IPS-11a (cell line): ENCODE data around the gene ROMO1.
"Not testable (repeated sequence)": the region's sequence is repeated elsewhere in the genome, so short reads cannot be mapped to it uniquely, and the experiment has no call there.

ENCODE experiments used
- H3K4me3 ChIP-seq: one replicate; pipeline ENCODE4 v1.5.1; 2013; ENCODE audit warnings: low read depth, low read length, control low read depth

ROMO1 gene

GRCh38 chr20:35710039-35710438 lies 10.8 kb downstream of the ROMO1 start:
- H3K4me3 ChIP-seq, result no peak overlapping the region

GRCh38 chr20:35710884-35711587 lies 11.8 kb downstream of the ROMO1 start:
- no peak overlapping the region for H3K4me3 ChIP-seq

- H3K4me3 ChIP-seq, result no peak overlapping the region
Measured at GRCh38 chr20:35711588-35712209, 12.5 kb downstream of the ROMO1 start.

- not testable (repeated sequence) for H3K4me3 ChIP-seq
Measured at GRCh38 chr20:35713120-35713519, 13.9 kb downstream of the ROMO1 start.

- no peak overlapping the region for H3K4me3 ChIP-seq
Measured at GRCh38 chr20:35714127-35714526, 14.9 kb downstream of the ROMO1 start.

GRCh38 chr20:35715652-35716051 lies 16.4 kb downstream of the ROMO1 start:
- no peak overlapping the region for H3K4me3 ChIP-seq

GRCh38 chr20:35716330-35716729 lies 17.1 kb downstream of the ROMO1 start:
- no peak overlapping the region for H3K4me3 ChIP-seq

- H3K4me3 ChIP-seq, result not testable (repeated sequence)
Measured at GRCh38 chr20:35718321-35718720, 19.1 kb downstream of the ROMO1 start.

GRCh38 chr20:35718972-35719635 lies 19.9 kb downstream of the ROMO1 start:
- no peak overlapping the region for H3K4me3 ChIP-seq

- H3K4me3 ChIP-seq, result no peak overlapping the region
Measured at GRCh38 chr20:35719717-35720116, 20.5 kb downstream of the ROMO1 start.

- no peak overlapping the region for H3K4me3 ChIP-seq
Measured at GRCh38 chr20:35720165-35721123, 21.2 kb downstream of the ROMO1 start.

GRCh38 chr20:35721219-35721618 lies 22.0 kb downstream of the ROMO1 start:
- no peak overlapping the region for H3K4me3 ChIP-seq

GRCh38 chr20:35721621-35722020 lies 22.4 kb downstream of the ROMO1 start:
- no peak overlapping the region for H3K4me3 ChIP-seq

- H3K4me3 ChIP-seq, result not testable (repeated sequence)
Measured at GRCh38 chr20:35723275-35723639, 24.1 kb downstream of the ROMO1 start.

GRCh38 chr20:35723652-35724320 lies 24.6 kb downstream of the ROMO1 start:
- H3K4me3 ChIP-seq, result not testable (repeated sequence)

- H3K4me3 ChIP-seq, result no peak overlapping the region
Measured at GRCh38 chr20:35724321-35725230, 25.4 kb downstream of the ROMO1 start.

GRCh38 chr20:35726842-35727711 lies 27.9 kb downstream of the ROMO1 start:
- H3K4me3 ChIP-seq, result no peak overlapping the region

GRCh38 chr20:35729283-35729807 lies 30.1 kb downstream of the ROMO1 start:
- H3K4me3 ChIP-seq, result no peak overlapping the region
